Activated CD8-positive, alpha-beta memory T cell treated with anti-CD3 and anti-CD28 coated beads for 4 hours (primary cell): ENCODE results near the gene LAMA3.

ENCODE experiments used
- DNase-seq, 2 donors: peaks; one replicate each; pipeline ENCODE4 v3.0.0-alpha.2; 2020; ENCODE audit warnings: low read depth in 2 of 2

The LAMA3 gene

DNA sequence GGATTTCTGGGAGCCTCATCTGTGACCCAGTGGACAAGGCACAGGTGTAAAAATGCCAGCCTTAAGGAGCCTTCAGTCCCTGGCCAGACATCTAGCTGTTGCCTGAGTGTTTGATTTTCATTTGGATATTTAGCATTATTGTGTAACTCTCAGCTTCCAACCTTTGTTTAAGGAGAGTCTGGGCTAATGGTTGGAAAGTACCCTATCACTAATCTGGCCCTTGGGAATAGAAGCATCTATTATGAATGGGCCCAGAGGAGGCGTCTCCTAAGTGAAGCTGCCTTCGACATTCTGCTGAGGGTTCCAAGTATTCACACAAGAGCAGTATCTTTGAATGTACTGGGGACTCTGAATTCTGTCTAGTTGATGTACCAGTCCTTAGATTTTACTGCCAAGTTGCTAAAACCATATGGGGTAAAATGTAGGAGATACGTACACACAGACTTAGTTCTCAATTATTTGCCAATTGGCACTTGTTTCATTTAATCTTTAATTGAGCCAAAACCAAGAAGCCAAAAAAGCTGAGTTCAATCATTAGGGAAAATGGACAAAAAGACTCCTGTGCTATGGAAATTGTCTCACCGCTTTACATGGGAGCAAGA, 19.3 kb upstream of the LAMA3 start:
- DNase-seq = no peak

DNA sequence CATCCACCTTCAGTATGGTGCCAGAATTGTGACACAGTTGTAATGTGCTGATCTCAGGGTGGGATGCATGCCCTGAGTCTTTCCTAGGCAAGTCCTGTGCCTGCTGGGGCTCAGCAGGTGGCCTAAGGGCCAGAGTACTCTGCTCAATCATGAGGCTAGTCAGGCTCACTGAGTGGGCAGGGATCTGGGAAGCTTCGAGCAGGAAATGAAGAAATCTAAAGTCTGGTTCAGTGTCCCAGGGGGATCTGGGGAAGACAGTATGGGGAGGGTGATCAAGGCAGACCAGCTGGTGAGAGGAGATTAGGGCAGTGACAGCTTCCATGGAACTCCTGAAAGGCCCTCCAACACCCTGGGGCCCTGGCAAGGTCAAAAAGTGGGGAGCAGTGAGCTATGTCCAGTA, 17.7 kb upstream of the LAMA3 start:
- DNase-seq = no peak

- no peak for DNase-seq
Measured at GRCh38 chr18:23673725-23674124, 15.5 kb upstream of the LAMA3 start.

DNA sequence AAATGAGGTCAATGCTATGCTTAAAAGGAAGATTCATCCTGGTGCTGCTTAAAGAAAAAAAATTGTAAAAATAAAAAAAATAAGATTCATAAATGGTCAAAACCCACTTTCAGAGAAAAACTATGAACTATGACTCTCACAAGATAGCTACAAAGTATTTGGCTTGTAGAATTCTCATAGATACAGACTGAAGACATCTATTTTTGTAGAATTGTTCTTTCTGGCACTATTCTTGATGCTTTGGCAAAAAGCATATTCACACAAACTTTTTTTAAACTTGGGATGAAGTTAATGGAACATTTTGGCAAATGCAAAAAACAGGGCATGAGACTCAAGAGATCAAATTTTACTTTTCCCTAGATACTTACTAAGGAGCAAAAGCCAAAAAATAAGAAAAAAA, 14.0 kb upstream of the LAMA3 start:
- DNase-seq = no peak

GRCh38 chr18:23675896-23676295, 13.4 kb upstream of the LAMA3 start:
- no peak for DNase-seq

GRCh38 chr18:23682045-23682444, 7.2 kb upstream of the LAMA3 start:
- no peak for DNase-seq

DNA sequence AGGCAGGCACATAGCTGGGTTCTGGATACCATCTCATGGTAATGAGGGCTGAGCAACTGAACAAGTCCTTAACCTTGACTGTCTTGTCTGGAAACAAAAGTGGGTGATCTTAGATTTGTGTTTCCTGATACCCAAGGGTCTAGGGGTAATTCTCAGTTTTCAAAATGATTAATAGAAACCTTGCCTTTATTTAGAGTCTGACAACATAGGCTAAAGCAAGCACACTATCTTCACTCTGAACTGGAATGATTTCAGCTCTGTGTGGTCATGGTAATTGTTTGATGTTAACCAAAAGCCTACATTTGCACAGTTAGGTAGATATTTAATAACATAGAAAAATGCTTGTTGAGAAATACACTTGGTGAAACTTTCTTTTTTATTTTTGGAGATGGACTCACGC, 6.8 kb upstream of the LAMA3 start:
- no peak for DNase-seq

DNA sequence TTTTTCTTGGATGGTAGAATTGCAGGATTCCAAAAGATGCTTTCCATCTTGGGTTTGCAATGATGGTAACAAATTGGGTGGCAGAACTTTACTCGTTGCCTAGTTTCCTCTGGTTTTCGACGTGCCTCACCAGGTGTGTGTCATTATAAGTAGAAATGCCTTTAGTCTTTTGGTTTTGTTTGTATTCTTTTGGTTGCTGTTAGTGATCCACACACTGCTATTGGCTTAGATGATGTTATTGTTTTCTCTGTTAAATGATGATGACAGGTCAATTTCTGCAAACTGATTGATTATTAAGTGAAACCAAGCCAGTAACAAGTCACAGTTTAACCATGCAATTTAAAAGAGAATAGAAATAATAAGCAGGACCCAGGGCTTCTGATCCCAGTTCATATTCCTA, 6.1 kb upstream of the LAMA3 start:
- no peak for DNase-seq

GRCh38 chr18:23683671-23684070, 5.6 kb upstream of the LAMA3 start:
- no peak for DNase-seq

DNA sequence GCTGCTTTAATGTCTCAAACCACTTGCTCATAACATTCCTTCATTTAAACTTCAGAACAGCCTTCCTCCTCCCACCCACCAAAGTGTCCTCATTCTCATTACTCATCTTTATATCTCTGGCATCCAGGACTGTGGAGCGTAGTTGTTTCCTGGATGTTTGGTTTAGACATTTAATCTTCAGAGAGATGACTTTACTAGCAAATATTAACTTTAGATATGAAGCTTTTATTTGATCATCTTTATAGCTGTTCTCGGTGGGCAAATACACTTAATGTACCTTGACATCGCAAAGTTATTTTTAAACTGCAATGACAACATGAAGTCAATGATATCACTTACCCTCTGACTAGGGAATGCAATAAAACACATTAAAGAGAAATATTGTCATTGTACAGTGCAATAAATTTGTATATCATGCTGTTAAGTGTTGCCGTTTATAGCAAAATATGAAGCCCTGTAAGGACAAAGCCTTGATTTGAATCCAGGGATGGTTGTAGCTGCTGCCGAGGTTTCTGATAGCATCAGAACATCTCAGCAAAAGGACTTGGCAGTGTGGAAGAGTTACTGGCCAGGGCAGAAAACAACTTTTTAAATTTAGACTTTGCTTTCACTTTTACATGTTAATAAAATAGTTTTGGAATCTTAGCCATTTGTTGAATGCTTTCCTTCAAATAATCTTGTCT, 4.6 kb upstream of the LAMA3 start:
- no peak for DNase-seq

GRCh38 chr18:23688528-23688927, 725 bp upstream of the LAMA3 start:
- no peak for DNase-seq

DNA sequence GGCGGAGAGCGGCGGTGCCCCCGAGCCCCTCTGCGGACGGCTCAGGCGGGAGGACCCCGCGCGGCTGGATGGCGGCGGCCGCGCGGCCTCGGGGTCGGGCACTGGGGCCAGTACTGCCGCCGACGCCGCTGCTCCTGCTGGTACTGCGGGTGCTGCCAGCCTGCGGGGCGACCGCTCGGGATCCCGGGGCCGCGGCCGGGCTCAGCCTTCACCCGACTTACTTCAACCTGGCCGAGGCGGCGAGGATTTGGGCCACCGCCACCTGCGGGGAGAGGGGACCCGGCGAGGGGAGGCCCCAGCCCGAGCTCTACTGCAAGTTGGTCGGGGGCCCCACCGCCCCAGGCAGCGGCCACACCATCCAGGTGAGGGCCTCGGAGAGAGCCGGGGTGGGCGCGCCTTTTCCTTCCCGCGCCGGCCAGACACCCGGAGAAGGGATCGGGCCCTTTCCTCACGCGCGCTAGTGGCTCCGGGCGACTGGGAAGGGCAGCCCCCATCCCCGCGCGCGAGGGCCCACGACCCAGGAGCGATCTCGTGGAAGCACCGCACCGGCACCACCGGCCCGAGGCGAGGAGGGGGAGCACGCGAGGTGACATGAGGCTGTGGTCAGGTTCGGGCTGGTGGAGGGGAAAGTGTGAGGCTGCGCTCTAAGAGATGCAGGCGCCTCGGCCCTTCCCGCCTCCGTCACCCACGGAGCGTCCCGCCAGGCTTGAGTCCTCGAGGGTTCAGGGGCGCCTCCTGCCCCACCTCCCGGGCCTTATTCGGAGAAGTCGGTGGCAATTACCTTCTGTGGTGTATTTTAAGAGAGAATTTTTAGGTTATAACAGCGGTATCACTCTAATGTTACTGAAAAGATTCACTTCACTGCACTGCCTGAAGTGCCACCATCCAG, 607 bp downstream of the LAMA3 start:
- DNase-seq = no peak

- DNase-seq = no peak
Measured at GRCh38 chr18:23690505-23691068, 1.3 kb downstream of the LAMA3 start.

DNA sequence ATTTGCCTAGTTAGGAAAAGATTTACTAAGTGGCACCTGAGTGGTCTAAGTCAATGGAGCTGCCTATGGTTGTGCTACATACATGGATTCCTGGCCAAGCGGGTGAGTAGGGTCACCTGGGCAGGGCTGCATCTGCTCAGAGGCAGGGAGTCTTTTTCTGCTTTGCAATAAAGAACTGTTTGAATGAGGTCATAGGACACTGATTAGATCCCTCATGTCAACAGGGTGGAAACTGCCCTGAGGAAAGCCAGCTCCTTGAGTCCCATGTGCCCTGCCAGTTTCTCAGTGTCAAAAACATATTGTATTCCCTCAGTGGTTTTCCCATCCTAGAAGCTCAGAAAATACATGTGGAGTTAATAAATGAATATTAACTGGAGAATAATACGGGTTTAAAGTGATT, 4.6 kb downstream of the LAMA3 start:
- no peak for DNase-seq

DNA sequence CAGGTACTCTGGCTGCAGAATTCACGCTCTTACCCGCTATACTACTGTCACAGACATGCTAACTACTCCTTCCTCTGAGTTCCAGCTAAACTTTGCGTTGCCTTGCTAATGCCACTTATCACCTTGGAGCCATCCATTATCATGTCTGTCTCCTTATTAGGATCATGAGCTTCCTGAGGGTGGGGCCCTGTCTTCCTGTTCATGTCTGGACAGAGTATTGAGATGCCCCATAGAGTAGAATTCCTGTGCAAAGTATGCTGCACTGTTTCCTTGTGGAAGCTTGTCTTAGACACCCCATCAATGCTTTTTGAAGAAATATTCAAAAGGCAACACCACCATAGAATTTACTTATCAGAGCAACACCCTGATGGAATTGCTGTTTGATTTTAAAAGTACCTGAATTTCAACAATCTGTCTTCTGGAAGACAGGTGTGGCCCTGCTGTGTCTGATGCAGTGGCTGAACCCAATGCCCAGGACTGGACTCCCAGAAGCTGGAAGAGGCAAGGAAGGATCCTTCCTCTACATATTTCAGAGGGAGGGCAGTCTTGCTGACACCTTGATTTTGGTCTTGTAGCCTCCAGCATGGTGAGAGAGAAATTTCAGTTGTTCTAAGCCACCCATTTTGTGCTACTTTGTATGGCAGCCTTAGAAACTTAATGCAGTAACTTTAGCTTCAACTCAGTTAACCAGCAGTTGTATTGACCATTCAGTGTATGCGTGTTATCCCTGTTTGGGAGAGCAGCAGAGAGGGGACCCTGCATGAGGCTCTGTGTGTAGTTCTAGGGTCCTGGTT, 5.6 kb downstream of the LAMA3 start:
- DNase-seq = no peak

GRCh38 chr18:23701017-23701416, 11.8 kb downstream of the LAMA3 start:
- DNase-seq = no peak

DNA sequence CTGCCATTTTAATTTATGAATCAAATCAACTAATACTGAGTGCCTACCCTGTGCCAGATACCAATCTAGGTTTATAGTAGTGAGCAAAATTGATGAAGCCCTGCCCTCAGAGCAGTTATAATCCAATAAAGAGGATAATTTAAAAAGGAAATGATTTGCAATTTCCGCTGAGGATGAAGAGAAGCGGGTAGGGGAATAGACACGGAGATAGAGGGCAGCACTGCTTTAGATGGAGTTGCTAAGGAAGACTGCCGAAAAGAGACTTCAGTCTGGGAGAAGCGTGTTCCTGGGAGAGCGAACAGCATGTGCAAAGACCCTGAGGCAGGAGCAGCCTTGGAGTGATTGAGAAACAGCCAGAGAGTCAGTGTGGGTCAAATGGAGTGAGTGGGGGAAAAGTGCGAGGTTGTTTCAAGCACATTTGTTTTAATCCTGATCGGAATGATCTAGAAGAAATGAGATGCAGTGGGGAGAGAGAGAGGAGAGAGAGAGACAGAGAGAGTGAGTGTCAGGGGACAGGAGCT, 12.4 kb downstream of the LAMA3 start:
- no peak for DNase-seq

- DNase-seq = no peak
Measured at GRCh38 chr18:23702606-23703005, 13.4 kb downstream of the LAMA3 start.

GRCh38 chr18:23703057-23703986, 14.1 kb downstream of the LAMA3 start:
- no peak for DNase-seq

DNA sequence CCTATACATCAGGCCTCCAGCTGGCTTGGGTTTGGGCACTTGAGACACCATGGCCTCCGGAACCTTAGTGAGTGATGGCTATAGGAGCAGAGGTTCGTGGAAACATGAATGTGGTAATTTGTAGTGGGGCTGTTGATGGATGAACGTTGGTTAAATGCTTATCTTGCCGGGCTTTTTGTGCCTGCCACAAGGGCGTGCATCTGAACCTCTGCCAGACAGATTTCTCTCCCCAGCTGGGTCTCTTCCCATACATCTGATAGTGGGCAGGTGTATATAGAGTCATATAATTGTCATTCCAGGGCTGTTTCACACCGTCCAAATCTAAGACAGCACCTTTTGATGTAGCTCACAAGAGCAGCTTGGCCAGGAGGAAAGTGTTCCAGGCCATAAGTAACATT, 14.7 kb downstream of the LAMA3 start:
- no peak for DNase-seq
